GM12865 (cell line): ENCODE measurements around the gene SKP1.

ENCODE experiments used
- DNase-seq: peaks from one replicate; pipeline ENCODE4 v3.0.0; 2010; ENCODE audit warnings: low read depth
- H3K4me3 ChIP-seq: 2 replicates; pipeline ENCODE4 v1.5.1; 2011; ENCODE audit warnings: mild to moderate bottlenecking, low read depth, low read length, control low read depth
- TF ChIP-seq, protein P1 (sequence below): IDR thresholded peaks from 2 replicates; pipeline ENCODE4 v1.5.1; 2011; ENCODE audit warnings: low read length, control low read depth, low read depth, inconsistent platforms; ENCODE audit not compliant: insufficient read depth; ENCODE audit errors: missing control alignments

SKP1 gene

DNA sequence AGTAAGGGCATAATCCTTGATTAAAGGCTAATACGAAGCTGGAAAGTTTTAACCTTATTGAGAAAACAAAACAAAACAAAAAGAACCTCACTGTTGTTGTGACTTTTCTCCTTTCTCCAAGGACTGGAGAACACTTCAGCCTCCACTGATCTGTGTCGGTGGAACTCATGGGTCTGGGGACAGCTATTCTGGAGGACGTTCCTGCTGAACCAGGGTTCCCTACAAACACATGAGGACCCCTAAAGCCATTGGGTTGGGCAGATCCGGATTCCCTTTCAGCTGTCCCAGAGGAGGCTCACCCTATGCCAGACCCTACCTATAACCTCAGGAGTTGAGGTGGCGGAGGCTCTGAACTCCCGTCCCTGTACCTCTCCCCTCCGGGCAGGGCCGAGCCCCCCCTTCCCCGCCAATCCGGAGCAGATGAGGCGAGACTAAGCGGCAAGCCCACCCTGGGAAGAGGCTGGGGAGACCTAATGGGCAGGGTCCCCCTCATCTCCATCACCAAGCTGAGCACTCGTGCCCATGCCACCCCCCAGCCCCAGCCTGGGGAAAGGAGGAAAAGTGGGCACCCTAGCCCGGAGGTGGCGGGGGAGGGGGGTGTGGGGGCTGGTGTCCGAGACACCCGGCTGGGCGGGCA lies 63.9 kb downstream of the SKP1 start:
- TF ChIP-seq, protein P1, sequence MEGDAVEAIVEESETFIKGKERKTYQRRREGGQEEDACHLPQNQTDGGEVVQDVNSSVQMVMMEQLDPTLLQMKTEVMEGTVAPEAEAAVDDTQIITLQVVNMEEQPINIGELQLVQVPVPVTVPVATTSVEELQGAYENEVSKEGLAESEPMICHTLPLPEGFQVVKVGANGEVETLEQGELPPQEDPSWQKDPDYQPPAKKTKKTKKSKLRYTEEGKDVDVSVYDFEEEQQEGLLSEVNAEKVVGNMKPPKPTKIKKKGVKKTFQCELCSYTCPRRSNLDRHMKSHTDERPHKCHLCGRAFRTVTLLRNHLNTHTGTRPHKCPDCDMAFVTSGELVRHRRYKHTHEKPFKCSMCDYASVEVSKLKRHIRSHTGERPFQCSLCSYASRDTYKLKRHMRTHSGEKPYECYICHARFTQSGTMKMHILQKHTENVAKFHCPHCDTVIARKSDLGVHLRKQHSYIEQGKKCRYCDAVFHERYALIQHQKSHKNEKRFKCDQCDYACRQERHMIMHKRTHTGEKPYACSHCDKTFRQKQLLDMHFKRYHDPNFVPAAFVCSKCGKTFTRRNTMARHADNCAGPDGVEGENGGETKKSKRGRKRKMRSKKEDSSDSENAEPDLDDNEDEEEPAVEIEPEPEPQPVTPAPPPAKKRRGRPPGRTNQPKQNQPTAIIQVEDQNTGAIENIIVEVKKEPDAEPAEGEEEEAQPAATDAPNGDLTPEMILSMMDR: no peak
- DNase-seq: no peak
- H3K4me3 ChIP-seq: no peak overlapping the region

DNA sequence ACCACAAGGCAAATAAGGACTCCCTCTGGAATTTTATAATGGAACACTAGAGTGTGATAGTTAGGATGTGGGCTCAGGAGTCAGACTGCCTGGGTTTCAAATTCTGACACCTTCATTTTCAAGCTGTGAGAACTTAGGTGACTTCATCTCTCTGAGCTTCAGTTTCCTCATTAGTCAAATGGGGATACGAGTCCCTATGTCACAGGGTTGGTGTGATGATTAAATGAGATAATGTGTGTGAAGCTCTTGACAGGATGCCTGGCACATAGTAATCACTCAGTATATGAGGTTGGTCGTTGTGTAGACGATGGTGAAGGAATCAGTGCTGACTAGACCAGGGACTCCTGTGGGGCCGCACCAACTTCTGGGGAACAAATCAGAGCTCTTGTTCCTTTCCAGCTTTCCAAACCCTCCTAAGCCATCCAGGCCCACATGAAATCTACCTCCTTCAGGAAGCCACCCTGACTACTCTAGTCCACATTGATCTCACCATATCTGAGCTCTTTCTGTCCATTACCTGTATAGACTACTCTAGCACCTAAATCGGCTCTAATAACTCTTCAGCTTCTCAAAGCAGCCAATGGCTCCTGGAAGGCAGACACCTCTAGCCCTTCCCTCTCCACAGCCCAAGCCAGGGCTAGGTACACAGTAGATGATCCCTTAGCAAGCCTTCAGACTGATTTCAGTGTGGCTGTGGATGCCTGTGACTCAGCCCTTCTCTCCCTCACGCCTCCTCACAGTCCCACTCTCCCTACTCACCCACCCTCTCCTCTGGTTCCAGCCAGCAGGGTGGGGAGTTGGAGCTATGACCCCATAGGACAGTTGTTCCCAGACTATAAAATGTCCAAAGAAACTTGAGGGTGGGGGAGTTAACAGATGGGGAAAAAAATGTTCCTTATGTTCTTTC lies 64.8 kb downstream of the SKP1 start:
- DNase-seq: peak; percentile 72
- TF ChIP-seq, protein P1: no peak
- H3K4me3 ChIP-seq: no peak overlapping the region

DNA sequence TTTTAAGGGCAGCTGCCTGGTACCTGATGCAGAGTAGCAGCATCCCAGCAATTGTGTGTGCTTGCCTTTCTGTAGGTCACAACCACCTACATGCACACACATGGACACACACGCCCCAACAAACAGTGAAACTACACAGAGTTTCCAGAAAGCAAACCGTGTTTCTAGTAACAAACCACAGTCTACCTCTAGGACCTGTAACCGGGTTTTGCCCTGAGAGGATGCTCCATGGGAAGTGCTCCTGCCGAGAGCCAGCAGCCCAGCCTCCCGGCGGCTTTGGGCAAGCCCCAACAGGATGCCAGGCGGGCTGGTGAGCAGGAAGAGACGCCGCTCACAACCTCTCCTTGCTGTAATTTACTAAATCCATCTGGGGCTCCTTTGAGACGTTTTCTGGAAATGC lies 66.4 kb downstream of the SKP1 start:
- peak; percentile 71 for DNase-seq
- no peak overlapping the region for H3K4me3 ChIP-seq
- TF ChIP-seq, protein P1: no peak

DNA sequence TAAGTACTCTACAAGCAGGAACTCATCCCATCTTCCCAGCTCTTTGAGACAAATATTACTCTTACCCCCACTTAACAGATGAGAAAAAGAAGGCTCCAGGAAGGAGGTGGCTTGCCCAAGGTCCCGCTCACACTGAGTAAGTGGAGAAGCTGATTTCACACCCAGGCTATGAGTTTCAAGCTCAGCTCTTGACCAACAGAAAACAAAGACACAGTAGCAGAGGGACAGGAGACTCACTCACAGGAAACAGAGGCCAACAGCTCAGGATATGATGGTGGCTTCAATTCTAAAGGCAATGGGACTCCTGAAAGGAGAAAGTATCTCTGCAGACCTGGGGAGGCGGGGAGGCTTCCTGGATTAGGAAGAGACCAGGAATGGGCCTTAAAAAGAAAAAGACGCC lies 69.0 kb downstream of the SKP1 start:
- H3K4me3 ChIP-seq: no peak overlapping the region

DNA sequence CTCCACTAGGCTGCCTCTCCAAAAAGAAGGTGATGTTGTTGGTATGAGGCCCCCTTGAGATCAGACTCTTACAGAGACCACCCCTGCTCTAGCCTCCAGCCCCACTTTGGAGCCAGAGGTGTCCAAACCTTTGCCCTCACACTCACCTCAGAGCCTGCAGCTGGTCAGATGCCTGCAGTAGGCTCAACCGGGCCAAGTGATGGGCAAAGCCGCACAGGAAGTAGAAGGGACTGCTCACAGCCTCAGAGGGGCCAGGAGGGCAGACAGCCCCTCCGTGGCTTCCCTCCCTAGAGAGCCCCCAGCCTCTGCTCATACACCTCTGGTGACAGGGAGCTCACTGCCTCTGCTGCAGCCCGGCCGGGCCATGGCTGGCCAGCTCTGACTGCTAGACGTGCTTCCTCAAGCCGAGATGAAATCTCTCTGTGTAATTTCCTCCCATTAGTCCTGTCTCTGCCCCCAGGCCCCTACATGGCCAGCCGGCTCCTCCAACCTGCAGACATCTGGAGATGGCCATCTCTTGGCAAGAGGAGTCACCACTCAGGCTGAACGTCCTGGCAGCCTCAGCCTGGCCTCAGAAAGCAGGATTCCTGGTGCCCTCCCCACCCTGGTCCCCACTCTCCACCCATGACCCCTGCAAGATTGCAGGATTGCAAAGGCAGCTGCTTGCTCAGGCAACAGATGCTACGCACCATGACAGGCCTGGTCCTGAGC lies 69.6 kb downstream of the SKP1 start:
- TF ChIP-seq, protein P1: no peak
- H3K4me3 ChIP-seq: no peak overlapping the region
- DNase-seq: no peak

More for the DNA sequence above, 69.0 kb downstream of the SKP1 start:
- no peak for DNase-seq
- TF ChIP-seq, protein P1: no peak

DNA sequence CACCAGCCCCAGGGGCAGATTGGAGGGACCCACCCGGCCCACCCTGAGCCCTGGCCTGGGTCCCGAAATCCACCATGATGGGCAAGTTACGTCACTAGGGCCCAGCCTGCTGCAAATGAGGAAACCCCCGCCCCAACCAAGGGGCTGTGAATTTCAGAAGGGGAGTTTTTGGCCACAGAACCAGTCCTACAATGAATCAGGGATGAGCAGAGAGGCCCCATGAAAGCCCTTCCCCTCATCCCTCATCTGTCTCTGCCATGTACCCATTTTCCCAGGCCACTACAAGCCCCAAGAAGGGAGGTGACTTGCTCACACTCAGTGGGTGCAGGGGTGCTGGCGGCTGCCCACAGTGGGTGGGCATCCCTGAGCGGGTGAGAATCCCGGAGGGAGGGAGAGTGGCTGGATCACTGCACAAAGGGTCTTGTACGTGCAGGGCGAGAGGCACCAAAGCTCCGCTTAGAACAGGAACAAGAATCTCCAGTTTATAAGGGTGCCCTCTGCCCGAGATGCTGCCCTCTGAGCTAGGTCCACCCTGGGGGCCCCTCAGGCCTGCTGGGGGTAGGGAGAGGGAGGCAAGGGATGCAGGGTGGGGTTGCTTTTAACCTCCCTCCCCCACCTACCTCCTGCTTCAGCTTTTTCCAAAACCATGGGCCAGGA lies 72.6 kb downstream of the SKP1 start:
- DNase-seq: peak; percentile 81
- H3K4me3 ChIP-seq: peak overlapping the region; percentile 51
- TF ChIP-seq, protein P1: no peak
